ENCODE results near the gene MSX1. TPM values are rescaled to one million over a fixed set of nuclear protein-coding genes. Genes with fewer than 3 reads are reported as not detected.

Gene MSX1
- total and polyA plus RNA-seq, 2 of the 13 experiments (the other 11 are each of a cell fraction or from before 2014, with no cell fraction given) = 12.1 to 14.9 TPM

- TF ChIP-seq GABPA (IDR thresholded peaks at IDR 0.05; ENCODE audit: low read depth, low read length) (no peak), GABPA (CRISPR knock-in tag; IDR thresholded peaks at IDR 0.05; ENCODE audit: low read depth) (no peak), AKAP8 (CRISPR knock-in tag; IDR thresholded peaks at IDR 0.05) (no peak), KIAA2018 (CRISPR knock-in tag; IDR thresholded peaks at IDR 0.05; ENCODE audit: borderline replicate concordance) (no peak), RARG (CRISPR knock-in tag; IDR thresholded peaks at IDR 0.05; ENCODE audit: low read depth) (no peak), IKZF1 (IDR thresholded peaks at IDR 0.05) (no peak), SP5 (CRISPR knock-in tag; IDR thresholded peaks at IDR 0.05; ENCODE audit: borderline replicate concordance, low read depth) (0 out of 2 replicates have a peak, but pooled peaks have one; percentile 36), ZNF563 (CRISPR knock-in tag; IDR thresholded peaks at IDR 0.05) (peak; percentile 50; the same call in 1 of the 2 replicates), KDM1A (CRISPR knock-in tag; IDR thresholded peaks at IDR 0.05) (no peak), NCOR1 (IDR thresholded peaks at IDR 0.05; ENCODE audit: borderline replicate concordance, low read length) (no peak), CBX5 (CRISPR knock-in tag; IDR thresholded peaks at IDR 0.05; ENCODE audit: borderline replicate concordance) (no peak), ZNF609 (CRISPR knock-in tag; IDR thresholded peaks at IDR 0.05; ENCODE audit: borderline replicate concordance) (0 out of 2 replicates have a peak, but pooled peaks have one; percentile 19), TEAD3 (CRISPR knock-in tag; optimal IDR thresholded peaks at IDR 0.05; ENCODE audit: borderline replicate concordance) (no peak), ASH2L (IDR thresholded peaks at IDR 0.05; ENCODE audit: insufficient read length, low read depth, low read length) (no peak), ZNF282 (IDR thresholded peaks at IDR 0.05; ENCODE audit: partially characterized antibody) (no peak)
Measured at GRCh38 chr4:4838936-4839810, 20.3 kb upstream of the MSX1 start (continued).
